HG03039 (cell line): Measurements from ENCODE around the gene TPT1.
A peak's percentile ranks its signal among the peaks of the same experiment; 100 is the strongest.
"Not testable (repeated sequence)": the region's sequence is repeated elsewhere in the genome, so short reads cannot be mapped to it uniquely, and the experiment has no call there.

Experiments used
- ATAC-seq: cut with Tn5 transposase; IDR thresholded peaks from one replicate; pipeline ENCODE4 v1.9.1; 2021; ENCODE audit warnings: mild to moderate bottlenecking, moderate library complexity; ENCODE audit not compliant: unreplicated experiment

The TPT1 gene

DNA sequence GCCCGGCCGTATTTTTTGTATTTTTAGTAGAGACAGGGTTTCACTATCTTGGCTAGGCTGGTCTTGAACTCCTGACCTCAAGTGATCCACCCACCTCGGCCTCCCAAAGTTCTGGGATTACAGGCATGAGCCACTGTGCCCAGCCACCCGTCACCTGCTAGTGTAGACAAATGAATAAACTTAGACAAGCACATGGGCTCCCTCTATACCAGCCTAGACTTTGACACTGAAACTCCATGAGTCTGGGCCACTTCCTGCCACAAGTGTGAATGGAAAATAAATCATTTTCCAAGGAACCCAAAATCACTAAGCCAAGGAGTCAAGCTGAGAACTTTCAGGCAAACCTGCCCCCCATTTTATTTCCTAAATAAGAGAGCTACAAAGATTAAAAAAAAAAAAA is 27.0 kb upstream of the TPT1 start:
- ATAC-seq, result no peak

DNA sequence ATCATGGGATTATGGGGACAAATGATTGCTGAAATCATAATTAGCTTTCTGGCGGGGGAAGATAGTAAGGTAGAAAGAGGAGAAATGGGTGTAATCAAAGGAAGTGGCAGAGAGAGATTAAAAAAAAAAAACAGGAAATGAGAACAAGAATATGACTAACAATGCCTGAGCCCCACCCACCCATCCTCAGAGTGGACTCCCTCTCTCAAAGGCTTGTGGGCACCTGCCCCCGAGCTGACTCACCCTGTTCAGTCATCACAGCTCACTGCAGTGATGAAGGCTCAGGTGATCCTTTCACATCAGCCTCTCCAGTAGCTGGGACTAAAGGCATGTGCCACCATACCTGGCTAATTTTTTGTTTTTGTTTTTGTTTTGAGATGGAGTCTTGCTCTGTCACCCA is 26.4 kb upstream of the TPT1 start:
- ATAC-seq, result peak; percentile 92

DNA sequence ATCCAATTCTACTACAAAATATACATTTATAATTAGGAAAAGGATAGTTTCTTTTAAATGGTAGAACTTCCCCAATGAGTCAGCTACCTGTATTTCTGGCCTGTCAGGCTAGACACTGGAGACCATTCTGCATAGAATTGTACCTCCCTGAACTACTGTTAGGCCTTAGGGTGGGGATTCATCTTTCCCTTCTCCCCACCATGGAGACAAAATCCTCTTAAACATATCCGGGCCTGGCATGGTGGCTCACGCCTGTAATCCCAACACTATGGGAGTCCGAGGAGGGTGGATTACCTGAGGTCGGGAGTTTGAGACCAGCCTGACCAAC is 24.5 kb upstream of the TPT1 start:
- ATAC-seq, result no peak

- no peak for ATAC-seq
These were observed 24.0 kb upstream of the TPT1 start for GRCh38 chr13:45364876-45365557.

- no peak for ATAC-seq
These were observed 22.0 kb upstream of the TPT1 start for GRCh38 chr13:45362939-45363338.

GRCh38 chr13:45361596-45362206 is 20.7 kb upstream of the TPT1 start:
- ATAC-seq, result no peak

DNA sequence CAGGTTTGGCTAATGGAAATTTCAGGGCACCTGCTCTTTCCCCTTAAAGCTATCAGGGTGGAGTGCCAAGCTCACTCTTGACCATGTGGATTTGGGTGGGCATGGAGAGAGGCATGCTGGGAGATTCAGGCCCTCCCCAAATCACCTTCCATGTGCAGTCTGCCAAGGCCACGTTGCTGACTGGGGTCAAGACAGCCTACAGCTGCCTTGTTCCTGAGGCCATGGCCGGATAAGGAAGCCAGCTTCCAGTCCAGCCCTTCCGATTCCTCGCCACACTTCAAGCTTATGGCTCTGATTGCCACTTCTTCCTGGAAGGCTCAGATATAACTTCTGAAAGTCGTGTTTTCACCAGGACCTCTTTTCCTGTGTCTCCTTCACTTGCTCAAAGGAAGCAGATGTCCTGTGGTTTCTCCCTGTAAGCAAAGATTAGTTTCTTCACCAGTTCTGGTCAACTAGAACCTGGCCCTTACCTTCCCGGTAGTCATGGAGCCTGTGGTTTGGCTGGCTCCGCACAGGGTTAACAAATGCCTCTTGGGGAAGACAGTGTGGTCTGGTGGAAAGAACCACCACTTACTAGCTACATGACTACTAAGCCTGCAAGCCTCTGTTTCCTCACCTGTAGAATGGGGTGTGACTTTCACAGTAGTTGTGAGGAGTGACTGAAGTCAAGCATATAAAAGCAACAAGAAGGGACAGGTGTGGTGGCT is 16.1 kb upstream of the TPT1 start:
- ATAC-seq, result no peak

- ATAC-seq, result no peak
These were observed 12.9 kb upstream of the TPT1 start for GRCh38 chr13:45353895-45354294.

GRCh38 chr13:45352031-45352430 is 11.0 kb upstream of the TPT1 start:
- no peak for ATAC-seq

DNA sequence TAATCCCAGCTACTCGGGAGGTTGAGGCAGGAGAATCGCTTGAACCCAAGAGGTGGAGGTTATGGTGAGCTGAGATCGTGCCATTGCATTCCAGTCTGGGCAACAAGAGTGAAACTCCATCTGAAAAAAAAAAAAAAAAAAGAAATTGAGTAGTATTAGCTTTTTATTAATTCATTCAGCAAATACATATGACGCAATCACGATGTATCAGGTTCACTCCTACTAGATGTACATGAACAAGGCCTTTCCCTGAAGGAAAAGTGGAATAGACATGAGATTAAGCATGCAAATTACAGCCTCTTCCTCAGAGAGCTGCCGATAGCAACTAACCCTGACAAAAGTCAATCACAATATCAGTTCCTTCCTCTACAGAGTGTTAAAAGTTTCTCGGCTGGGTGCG is 9.2 kb upstream of the TPT1 start:
- ATAC-seq, result no peak

DNA sequence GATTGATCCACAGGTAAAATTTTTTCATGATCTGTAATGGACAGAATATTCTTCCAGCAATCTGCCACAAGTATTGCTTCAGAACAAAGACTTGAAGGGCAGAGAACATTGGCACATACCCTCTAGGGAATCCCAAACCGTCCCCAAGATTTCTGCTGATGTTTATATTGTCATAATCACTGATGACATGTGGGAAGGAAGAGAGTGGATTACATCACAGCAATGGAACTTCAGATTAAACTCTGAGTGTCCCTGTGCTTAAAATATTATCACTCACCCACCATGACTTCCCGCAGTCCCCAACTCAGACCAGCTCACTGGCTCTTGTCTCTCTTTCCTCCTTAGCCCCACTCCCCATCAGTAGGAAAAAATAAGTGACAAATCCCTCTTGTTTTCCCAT is 8.5 kb upstream of the TPT1 start:
- ATAC-seq, result no peak

DNA sequence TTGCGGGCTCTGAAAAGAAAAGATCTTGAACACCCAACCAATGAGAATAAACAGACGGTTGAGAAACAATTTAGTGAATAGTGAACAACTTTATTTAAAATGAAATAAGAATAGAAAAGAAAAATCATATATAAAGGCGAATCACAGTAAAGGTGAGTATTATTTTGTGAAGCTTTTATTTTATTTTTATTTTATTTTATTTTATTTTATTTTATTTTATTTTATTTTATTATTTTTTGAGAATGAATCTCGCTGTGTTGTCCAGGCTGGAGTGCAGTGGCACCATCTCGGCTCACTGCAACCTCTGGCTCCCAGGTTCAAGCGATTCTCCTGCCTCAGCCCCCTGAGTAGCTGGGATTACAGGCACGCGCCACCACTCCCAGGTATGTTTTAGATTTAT is 3.1 kb upstream of the TPT1 start:
- ATAC-seq, result not testable (repeated sequence)

GRCh38 chr13:45343102-45343501 is 2.1 kb upstream of the TPT1 start:
- ATAC-seq, result not testable (repeated sequence)

DNA sequence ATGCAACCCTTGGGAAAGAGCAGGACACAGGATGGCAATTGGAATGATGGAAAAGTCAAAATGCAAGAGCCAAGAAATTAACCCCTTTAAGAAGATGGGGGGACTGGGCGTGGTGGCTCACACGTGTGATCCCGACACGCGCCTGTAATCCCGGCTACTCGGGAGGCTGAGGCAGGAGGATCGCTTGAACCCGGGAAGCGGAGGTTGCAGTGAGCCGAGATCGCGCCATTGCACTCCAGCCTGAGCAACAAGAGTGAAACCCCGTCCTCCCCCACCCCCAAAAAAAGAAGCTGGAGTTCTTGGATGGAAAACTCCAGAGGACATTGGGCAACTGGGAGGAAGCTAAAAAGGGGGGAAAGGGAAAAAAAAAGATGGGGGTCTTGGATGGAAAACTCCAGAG is 1.7 kb upstream of the TPT1 start:
- ATAC-seq, result not testable (repeated sequence)

- no peak for ATAC-seq
These were observed 967 bp upstream of the TPT1 start for GRCh38 chr13:45341799-45342500.

DNA sequence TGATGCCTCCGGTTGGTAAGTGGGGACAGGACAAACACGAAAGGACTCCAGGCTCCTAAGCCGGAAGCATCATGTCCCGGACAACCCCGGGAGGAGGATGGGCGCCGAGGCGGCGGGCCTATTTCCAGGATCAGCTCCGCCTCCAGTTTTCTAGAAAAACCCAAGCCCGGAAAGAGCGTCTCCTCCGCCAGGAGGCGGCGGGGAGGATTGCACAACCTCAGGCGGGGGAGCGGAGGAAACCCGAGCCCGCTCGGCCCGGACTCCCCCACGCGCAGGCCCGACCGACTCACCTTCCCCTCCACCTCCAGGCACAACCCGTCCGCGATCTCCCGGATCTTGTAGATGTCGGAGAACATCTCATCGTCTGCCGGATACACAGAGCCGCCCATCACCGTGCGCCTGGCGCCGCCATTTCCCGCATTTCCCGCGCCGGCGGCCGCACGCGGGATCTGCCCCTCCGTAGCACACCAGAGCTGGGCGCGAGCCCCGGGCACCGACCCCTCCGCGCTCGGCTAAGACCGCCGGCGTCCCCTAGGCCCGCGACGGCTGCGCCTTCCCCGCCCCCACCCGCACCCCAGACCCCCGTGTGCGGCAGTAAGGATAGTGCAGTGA is 455 bp downstream of the TPT1 start:
- ATAC-seq, result peak; percentile 28

DNA sequence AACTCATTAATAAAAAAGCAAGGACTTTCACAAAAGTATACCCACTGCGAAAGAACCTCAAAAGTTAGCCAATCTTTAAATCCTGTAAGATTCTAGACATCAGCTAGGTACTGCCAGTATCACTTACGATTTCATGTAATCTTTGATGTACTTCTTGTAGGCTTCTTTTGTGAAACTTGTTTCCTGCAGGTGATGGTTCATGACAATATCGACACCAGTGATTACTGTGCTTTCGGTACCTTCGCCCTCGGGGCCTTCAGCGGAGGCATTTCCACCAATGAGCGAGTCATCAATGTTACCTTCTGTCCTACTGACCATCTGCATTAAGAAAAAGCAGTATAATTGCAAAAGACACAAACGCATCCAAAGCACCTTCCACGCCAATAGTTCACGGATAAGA is 1.1 kb downstream of the TPT1 start:
- ATAC-seq, result no peak

DNA sequence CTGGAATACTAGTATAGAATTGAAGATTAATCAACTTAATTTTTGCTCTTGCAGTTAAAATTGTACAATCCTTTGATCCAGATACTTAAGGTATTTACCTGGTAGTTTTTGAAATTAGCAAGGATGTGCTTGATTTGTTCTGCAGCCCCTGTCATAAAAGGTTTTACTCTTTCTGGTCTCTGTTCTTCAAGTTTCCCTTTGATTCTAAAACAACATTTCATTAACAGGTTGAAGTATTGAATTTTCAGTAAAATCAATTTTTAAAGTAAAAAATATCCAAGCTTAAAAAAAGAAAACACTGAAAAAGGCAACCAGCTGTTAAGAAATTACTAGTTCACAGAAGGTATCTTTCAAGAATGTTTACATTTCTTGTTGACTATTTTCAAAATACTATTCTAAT is 1.6 kb downstream of the TPT1 start:
- no peak for ATAC-seq

DNA sequence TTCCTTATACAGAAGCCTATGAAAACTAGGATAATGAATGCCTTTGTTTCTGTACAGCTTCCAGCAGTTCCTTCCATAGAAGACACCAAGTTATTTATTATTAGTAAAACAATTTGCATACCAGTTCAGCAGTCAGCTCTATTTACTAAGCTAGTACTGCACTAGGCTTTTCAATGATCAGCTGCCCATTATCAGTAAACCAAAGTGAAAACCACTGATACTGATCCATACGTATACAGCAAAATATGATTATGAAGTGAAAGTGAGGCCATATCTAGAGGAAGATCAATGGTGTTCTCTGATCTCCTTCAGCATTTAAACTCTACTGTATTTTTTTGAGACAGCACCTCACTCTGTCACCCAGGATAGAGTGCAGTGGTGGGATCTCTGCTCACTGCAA is 3.2 kb downstream of the TPT1 start:
- ATAC-seq, result no peak

- ATAC-seq, result no peak
These were observed 3.6 kb downstream of the TPT1 start for GRCh38 chr13:45337395-45337794.

GRCh38 chr13:45336025-45336800 is 4.8 kb downstream of the TPT1 start:
- no peak for ATAC-seq
